22Rv1 (cell line): ENCODE data around the gene COBLL1.

ENCODE experiments used
- ZFX ChIP-seq: fragments of 450-650 bp; IDR thresholded peaks from 2 replicates; pipeline ENCODE4 v1.6.1; 2017; ENCODE audit warnings: antibody characterized with exemption, borderline replicate concordance
- TF ChIP-seq, protein P1 (sequence below): fragments of 450-650 bp; IDR thresholded peaks from 2 replicates; pipeline ENCODE4 v1.5.1; 2017; ENCODE audit warnings: mild to moderate bottlenecking

DNA sequence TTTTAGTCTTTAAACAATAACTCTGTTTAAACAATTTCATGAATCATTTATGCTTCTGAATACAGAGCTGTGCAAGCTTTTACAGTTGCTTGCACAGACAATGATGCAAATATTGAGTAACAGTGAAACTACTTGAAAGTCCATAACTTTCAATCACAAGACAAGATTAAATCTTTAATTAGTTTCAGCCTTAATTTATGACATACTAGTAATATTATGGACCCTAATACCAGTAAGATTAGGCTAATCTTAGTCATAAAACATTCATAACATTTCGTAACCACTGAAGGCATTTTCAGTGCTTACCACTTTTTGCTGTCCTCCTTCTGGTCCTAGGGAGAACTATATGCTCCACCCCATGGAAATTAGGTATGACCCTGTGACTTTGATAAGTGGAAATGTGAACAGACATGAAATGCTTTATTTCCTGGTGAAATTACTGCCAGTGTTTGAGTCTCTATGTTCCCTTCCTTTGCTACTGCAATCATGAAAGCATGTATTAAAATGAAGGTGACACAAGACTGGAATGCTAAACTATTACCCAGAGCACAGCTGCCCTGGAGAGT is 1.8 kb upstream of the COBLL1 start:
- TF ChIP-seq, protein P1, sequence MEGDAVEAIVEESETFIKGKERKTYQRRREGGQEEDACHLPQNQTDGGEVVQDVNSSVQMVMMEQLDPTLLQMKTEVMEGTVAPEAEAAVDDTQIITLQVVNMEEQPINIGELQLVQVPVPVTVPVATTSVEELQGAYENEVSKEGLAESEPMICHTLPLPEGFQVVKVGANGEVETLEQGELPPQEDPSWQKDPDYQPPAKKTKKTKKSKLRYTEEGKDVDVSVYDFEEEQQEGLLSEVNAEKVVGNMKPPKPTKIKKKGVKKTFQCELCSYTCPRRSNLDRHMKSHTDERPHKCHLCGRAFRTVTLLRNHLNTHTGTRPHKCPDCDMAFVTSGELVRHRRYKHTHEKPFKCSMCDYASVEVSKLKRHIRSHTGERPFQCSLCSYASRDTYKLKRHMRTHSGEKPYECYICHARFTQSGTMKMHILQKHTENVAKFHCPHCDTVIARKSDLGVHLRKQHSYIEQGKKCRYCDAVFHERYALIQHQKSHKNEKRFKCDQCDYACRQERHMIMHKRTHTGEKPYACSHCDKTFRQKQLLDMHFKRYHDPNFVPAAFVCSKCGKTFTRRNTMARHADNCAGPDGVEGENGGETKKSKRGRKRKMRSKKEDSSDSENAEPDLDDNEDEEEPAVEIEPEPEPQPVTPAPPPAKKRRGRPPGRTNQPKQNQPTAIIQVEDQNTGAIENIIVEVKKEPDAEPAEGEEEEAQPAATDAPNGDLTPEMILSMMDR: no peak
- no peak for TF ChIP-seq ZFX
